Muscle of leg (tissue), 11 donors: Measurements from ENCODE around the gene GNB3. TPM values are rescaled to one million over a fixed set of nuclear protein-coding genes. Genes with fewer than 3 reads are reported as not detected.
"Not testable (repeated sequence)": the region's sequence is repeated elsewhere in the genome, so short reads cannot be mapped to it uniquely, and the experiment has no call there.

ENCODE experiments used
- DNase-seq: peaks from one replicate; pipeline ENCODE4 v3.0.0; 2013
- H3K27ac ChIP-seq: one replicate; pipeline ENCODE4 v1.5.1; 2013; ENCODE audit warnings: mild to moderate bottlenecking, low read length, control low read depth
- H3K27me3 ChIP-seq: one replicate; pipeline ENCODE4 v1.6.1; 2013; ENCODE audit warnings: low read length; ENCODE audit not compliant: control insufficient read depth, insufficient read depth
- H3K36me3 ChIP-seq: one replicate; pipeline ENCODE4 v1.6.1; 2013; ENCODE audit warnings: low read length; ENCODE audit not compliant: control insufficient read depth, insufficient read depth
- H3K4me1 ChIP-seq: one replicate; pipeline ENCODE4 v1.6.1; 2013; ENCODE audit warnings: low read length; ENCODE audit not compliant: control insufficient read depth, insufficient read depth
- H3K4me3 ChIP-seq: one replicate; pipeline ENCODE4 v1.5.1; 2013; ENCODE audit warnings: low read length, control low read depth
- H3K9me3 ChIP-seq: replicated peaks from 2 replicates; pipeline ENCODE4 v1.6.1; 2013; ENCODE audit warnings: low read depth, low read length; ENCODE audit not compliant: control insufficient read depth
- WGBS: methylation state at CpG from one replicate; pipeline ENCODE4 v1.1.5; 2013; ENCODE audit warnings: missing lambda C conversion rate; ENCODE audit not compliant: insufficient coverage; 5-methylcytosine and 5-hydroxymethylcytosine counted together
- polyA plus RNA-seq, 8 donors: library from polyadenylated mRNA; unstranded; fragments of 120-200 nt; gene quantifications; one replicate each; pipeline versions ENCODE4 v1.2.1 to v1.2.3, GENCODE V29; 2013; ENCODE audit warnings: inconsistent platforms in 1 of 8, low replicate concordance in 1 of 8; ENCODE audit not compliant: insufficient read length in 8 of 8, insufficient read depth in 1 of 8
- total RNA-seq: library from RNA; stranded (reverse); fragments of 120-200 nt; gene quantifications from one replicate; pipeline ENCODE4 v1.2.4, GENCODE V29; 2013

Gene GNB3
- total and polyA plus RNA-seq, 9 donors: 4.7 to 41.7 (median 22.4) TPM

DNA sequence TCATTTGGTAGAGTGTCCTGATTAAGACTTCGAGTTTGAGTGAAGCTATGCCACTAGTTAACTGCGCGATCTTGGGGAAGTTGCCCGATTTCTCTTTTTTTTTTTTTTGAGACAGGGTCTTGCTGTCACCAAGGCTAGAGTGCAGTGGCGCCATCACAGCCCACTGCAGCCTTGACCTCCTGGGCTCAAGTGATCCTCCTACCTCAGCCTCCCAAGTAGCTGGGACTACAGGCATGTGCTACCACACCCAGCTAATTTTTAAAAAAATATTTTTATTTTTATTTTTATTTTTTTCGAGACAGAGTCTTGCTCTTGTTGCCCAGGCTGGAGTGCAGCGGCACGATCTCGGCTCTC is 33.3 kb downstream of the GNB3 start:
- H3K9me3 ChIP-seq, DNase-seq, H3K27me3 ChIP-seq: not testable (repeated sequence)
- H3K4me3 ChIP-seq: peak overlapping the region; percentile 84
- H3K36me3 ChIP-seq: peaks cover 30% of the 10 kb centered on the region
- peaks cover 36% of the 10 kb centered on the region for H3K4me1 ChIP-seq
- WGBS: 13% methylated on average over 4 of the region's 9 CpGs
- peak overlapping the region; percentile 93 for H3K27ac ChIP-seq

DNA sequence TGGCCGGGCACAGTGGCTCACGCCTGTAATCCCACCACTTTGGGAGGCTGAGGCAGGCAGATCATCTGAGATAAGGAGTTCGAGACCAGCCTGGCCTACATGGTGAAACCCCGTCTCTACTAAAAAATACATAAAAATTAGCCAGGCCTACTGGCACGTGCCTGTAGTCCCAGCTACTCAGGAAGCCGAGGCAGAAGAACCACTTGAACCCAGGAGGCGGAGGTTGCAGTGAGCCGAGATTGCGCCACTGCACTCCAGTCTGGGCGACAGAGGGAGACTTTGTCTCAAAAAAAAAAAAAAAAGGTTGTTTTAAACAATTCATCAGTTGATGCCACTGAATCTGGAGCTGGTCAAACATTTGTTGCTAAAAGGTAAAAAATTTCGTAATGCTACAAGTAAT is 39.1 kb downstream of the GNB3 start:
- 86% methylated on average over 8 of the region's 11 CpGs for WGBS

DNA sequence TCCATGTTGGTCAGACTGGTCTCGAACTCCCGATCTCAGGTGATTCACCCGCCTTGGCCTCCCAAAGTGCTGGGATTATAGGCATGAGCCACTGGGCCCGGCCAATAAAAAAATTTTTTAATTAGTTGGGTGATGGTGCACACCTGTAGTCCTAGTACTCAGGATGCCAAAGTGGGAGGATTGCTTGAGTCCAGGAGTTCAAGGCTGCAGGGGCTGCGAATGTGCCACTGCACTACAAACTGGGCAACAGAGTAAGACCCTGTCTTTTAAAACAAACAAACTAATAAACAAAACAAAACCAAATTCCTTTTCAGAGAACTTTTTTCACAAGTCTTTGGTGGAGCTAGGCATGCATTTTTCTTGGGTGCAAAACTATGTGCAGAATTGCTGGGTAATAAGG is 42.5 kb downstream of the GNB3 start:
- Histone ChIP-seq H3K27me3 (no peaks in the 10 kb centered on the region), H3K4me3 (no peak overlapping the region), H3K4me1 (no peaks in the 10 kb centered on the region), H3K27ac (no peak overlapping the region), H3K36me3 (peaks cover 17% of the 10 kb centered on the region), H3K9me3 (no peaks in the 10 kb centered on the region)
- DNase-seq: no peak
- 95% methylated on average over 4 of the region's 5 CpGs for WGBS

More for the DNA sequence above, 39.1 kb downstream of the GNB3 start:
- H3K27ac ChIP-seq, H3K4me1 ChIP-seq, H3K9me3 ChIP-seq, DNase-seq, H3K4me3 ChIP-seq, H3K27me3 ChIP-seq: not testable (repeated sequence)
- H3K36me3 ChIP-seq: peaks cover 13% of the 10 kb centered on the region

DNA sequence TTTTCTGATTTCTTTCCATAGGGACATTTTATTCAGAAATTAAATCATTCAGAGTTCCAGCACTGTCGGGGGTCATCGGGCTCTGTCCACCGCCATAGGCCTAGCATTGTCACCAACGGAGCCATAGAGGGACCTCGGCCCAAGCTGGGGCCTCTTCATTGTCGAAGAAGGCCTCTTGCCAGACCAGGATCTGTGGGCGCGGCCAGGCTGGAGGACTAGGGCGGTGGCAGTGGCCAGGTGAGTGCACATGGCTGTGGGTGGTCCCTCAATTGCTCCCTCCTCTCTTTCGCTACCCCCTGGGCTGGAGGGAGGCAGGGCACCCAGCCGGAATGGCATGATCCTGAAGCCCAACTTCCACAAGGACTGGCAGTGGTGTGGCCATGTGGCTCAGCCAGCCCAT is 43.0 kb downstream of the GNB3 start:
- Histone ChIP-seq H3K4me3 (no peak overlapping the region), H3K36me3 (peaks cover 19% of the 10 kb centered on the region), H3K27me3 (no peaks in the 10 kb centered on the region), H3K4me1 (no peaks in the 10 kb centered on the region), H3K9me3 (no peaks in the 10 kb centered on the region), H3K27ac (no peak overlapping the region)
- 95% methylated on average over 11 of the region's 11 CpGs for WGBS
- no peak for DNase-seq

DNA sequence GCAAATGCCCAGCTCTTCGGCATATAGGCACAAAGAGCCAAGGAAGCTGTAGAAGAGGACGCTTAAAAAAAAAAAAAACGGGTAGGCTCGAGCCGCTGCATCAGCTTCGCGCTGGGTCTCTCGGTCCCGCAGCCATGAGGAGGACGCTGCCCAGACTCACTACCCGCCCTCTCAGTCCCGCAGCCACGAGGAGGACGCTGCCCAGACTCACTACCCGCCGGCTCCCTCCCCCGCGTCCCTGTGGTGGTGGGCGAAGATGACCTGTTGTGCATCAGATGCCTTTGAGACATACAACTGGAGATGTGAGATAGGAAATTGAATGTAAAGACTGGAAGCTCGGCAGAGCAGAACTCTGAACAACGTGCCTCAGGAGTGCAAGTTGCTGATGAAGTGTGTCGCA is 43.8 kb downstream of the GNB3 start:
- Histone ChIP-seq H3K4me1 (no peaks in the 10 kb centered on the region), H3K36me3 (peaks cover 19% of the 10 kb centered on the region), H3K9me3 (no peaks in the 10 kb centered on the region), H3K27ac (no peak overlapping the region), H3K27me3 (no peaks in the 10 kb centered on the region), H3K4me3 (no peak overlapping the region)
- no peak for DNase-seq
- 60% methylated on average over 16 of the region's 22 CpGs for WGBS

DNA sequence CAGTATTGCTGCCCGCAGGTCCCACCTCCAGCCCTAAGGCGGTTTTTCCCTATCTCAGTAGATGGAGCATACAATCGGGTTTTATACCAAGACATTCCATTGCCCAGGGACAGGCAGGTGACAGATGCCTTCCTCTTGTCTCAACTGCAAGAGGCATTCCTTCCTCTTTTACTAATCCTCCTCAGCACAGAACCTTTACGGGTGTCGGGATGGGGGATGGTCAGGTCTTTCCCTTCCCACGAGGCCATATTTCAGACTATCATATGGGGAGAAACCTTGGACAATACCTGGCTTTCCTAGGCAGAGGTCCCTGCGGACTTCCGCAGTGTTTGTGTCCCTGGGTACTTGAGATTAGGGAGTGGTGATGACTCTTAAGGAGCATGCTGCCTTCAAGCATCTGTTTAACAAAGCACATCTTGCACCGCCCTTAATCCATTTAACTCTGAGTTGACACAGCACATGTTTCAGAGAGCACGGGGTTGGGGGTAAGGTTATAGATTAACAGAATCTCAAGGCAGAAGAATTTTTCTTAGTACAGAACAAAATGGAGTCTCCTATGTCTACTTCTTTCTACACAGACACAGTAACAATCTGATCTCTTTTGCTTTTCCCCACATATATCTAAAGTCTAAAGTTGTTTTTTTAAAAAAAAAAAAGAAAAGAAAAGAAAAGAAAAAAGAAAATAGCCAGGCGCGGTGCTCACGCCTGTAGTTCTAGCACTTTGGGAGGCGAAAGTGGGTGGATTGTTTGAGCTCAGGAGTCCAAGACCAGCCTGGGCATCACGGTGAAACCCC is 45.7 kb downstream of the GNB3 start:
- not testable (repeated sequence) for DNase-seq, H3K27ac ChIP-seq, H3K4me1 ChIP-seq, H3K27me3 ChIP-seq, H3K4me3 ChIP-seq, H3K9me3 ChIP-seq
- H3K36me3 ChIP-seq: peaks cover 19% of the 10 kb centered on the region
- no CpG with 5 or more reads among the region's 15 CpGs for WGBS

DNA sequence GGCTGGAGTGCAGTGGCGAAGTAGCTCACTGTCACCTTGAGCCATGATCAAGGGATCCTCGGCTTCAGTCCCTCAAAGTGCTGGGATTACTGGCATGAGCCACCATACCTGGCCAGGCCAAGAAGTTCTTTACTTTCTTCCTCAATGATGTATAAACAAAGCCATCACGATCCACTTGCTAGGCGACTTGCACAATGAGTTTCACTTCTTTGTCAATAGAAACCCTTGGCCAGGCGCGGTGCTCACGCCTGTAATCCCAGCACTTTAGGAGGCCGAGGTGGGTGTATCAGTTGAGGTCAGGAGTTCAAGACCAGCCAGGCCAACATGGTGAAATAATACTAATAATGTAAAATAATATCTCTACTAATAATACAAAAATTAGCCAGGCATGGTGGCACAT is 46.7 kb downstream of the GNB3 start:
- H3K9me3 ChIP-seq: no peaks in the 10 kb centered on the region
- WGBS: 81% methylated on average over 4 of the region's 8 CpGs
- H3K4me1 ChIP-seq: peaks cover 8% of the 10 kb centered on the region
- H3K36me3 ChIP-seq: peaks cover 14% of the 10 kb centered on the region
- DNase-seq: no peak
- H3K4me3 ChIP-seq: no peak overlapping the region
- no peaks in the 10 kb centered on the region for H3K27me3 ChIP-seq
- no peak overlapping the region for H3K27ac ChIP-seq

DNA sequence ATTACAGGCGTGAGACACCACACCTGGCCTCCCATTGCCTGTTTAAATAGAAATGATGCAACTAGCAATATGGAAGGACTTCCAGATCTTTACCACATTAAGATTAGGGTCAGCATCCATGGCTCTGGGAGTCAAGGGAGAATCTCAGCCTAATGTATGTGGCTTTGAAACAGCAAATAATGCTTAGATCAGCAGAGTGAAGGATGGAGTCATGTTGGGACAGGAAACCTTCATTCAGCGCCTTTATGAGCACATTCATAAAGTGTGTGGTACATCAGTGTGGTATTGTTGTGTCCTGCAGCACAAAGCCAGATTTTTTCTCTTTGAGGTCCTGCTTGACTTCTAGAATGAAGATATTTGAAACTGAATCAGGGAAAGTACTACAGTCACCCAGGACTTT is 47.6 kb downstream of the GNB3 start:
- H3K36me3 ChIP-seq: peaks cover 14% of the 10 kb centered on the region

DNA sequence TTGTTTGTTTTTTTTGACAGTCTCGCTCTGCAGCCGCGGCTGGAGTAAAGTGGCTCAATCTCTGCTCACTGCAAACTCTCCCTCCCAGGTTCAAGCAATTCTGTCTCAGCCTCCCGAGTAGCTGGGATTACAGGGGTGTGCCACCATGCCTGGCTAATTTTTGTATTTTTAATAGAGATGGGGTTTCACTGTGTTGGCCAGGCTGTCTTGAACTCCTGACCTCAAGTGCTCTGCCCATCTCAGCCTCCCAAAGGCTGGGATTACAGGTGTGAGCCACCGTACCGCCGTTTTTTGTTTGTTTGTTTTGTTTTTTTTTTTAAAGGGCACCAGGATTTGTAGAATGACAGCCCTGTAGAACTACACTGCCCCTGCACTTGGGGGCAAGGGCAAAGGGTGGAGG is 48.1 kb downstream of the GNB3 start:
- not testable (repeated sequence) for DNase-seq, H3K9me3 ChIP-seq, H3K4me3 ChIP-seq, H3K4me1 ChIP-seq, H3K27me3 ChIP-seq, H3K27ac ChIP-seq
- peaks cover 12% of the 10 kb centered on the region for H3K36me3 ChIP-seq
- 75% methylated on average over 2 of the region's 7 CpGs for WGBS

More for the DNA sequence above, 47.6 kb downstream of the GNB3 start:
- DNase-seq: no peak
- Histone ChIP-seq H3K27me3 (no peaks in the 10 kb centered on the region), H3K27ac (no peak overlapping the region), H3K9me3 (no peaks in the 10 kb centered on the region), H3K4me1 (peaks cover 8% of the 10 kb centered on the region), H3K4me3 (no peak overlapping the region)
- 85% methylated on average over 2 of the region's 2 CpGs for WGBS

DNA sequence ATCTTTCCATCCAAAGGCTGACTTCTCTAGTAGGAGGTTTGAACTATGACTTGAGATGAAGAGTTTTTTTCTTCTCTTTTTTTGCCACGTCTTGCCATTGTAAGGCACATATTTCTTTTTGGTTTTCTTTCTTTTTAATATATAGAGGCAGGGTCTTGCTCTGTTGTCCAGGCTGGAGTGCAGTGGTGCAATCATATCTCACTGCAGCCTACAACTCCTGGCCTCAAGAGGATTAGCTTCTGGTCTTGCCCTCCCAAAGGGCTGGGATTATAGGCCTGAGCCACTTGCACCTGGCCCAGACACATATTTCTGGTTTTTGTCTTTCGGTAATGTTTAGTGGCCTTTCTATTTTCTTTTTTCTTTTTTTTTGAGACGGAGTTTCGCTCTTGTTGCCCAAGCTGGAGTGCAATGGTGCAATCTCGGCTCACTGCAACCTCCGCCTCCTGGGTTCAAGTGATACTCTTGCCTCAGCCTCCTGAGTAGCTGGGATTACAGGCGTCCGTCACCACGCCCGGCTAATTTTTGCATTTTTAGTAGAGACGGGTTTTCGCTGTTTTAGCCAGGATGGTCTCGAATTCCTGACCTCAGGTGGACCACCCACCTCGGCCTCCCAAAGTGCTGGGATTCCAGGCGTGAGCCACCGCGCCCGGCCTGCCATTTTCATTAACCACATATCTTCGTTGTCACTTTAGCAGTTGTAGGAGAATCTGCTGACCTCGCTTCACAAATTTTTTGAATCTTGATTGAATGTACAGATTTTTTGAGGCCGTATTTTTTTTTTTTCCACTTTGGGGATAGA is 49.2 kb downstream of the GNB3 start:
- DNase-seq, H3K4me3 ChIP-seq, H3K9me3 ChIP-seq, H3K4me1 ChIP-seq, H3K36me3 ChIP-seq, H3K27me3 ChIP-seq: not testable (repeated sequence)
- H3K27ac ChIP-seq: peak overlapping the region; percentile 94
- 95% methylated on average over 13 of the region's 21 CpGs for WGBS
